GM19452 (cell line): ENCODE results near the gene WDFY4.

Source experiments
- ATAC-seq: cut with Tn5 transposase; IDR thresholded peaks from one replicate; pipeline ENCODE4 v1.9.1; 2021; ENCODE audit not compliant: unreplicated experiment

WDFY4 gene

GRCh38 chr10:48767373-48768143, 82.9 kb downstream of the WDFY4 start:
- ATAC-seq: no peak

DNA sequence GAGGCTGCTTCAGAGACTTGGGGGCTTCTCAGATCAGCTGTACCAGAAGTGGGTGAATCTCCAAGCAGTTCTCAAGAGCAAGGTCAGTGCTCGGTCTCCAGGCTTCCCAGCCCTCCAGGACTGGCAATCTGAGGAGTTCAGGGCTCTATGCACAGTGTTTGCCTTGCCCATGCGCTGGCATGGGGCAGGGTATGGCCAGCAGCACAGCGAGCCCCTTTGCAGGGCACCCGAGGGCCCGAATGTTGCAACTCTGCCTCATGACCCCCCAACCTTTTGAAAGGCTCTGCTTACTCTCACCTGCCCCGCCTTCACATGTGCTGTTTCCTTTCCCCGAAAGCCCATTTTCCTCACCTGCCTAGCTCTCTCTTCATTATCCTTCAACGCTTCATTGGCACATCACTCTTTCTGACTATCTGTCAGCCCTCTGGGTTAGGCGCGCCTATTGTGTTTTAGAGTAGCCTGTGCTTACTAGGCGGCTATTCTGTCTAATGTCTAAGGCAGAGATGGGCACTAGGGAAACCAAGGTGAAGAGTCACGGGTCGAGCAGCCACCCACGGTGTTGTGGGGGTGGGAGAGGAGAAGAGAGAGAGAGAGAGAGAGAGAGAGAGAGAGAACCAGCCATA, 83.6 kb downstream of the WDFY4 start:
- ATAC-seq: no peak

GRCh38 chr10:48768926-48769325, 84.3 kb downstream of the WDFY4 start:
- no peak for ATAC-seq

DNA sequence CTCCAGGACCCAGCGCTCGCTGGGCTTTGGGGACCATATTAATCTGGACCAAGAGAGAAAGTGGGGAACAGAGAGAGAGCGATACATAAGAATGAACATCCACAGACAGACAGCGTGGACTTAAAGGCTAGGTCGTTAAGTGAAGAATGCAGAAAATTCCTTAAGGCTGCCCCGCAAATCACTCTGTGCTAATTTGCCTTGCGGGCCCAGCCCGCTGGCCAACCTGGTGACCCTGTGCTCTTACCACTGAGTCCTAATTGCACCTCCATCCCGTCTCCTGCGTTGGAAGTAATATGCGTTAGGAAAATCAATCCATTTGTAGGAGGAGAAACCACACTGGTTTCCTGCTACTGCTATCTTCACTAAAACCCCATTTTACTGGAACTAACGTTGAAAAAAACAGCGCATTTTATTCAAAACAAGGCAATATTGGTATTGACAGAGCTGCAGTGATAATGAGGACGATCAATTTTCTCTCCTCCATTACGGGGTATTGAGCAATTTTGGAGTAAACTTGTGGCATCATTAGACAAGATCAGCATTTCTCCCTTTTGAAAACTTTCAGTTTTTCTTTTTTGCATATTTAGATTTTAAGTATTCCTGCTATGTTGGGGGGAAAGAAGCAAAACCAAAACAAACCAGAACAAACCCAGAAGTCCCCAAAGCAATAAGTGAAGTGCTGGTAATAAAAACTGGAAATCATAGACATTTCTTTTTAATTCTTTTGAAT, 85.2 kb downstream of the WDFY4 start:
- no peak for ATAC-seq

DNA sequence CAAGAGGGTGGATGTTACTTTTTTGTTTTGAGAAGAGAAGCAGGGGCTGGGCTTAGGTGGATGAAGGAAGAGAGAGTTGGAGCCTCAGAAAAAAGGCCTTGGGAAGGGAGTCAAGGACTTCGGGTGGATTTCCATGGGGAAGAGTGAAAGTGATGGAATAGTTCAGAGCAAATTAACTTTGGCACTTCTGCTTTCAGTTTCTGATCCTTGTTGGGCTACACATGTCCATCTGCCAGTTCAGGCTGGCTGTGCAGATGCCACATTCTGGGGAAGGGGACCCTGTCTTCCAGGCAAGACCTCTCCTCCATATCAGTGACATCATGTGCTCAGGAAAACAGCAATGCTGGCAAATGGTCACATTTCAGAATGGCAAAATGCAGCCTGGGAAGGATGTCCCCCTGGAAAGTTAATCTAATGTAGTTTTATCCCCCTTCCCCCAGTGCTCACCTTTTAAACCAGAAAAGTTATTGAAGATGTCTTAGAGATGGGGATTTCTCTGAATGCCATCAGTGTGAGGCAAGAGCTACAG, 86.0 kb downstream of the WDFY4 start:
- ATAC-seq: no peak

- ATAC-seq: no peak
Observed at GRCh38 chr10:48771234-48771633, 86.6 kb downstream of the WDFY4 start.

- ATAC-seq: no peak
Observed at GRCh38 chr10:48772059-48772458, 87.4 kb downstream of the WDFY4 start.

DNA sequence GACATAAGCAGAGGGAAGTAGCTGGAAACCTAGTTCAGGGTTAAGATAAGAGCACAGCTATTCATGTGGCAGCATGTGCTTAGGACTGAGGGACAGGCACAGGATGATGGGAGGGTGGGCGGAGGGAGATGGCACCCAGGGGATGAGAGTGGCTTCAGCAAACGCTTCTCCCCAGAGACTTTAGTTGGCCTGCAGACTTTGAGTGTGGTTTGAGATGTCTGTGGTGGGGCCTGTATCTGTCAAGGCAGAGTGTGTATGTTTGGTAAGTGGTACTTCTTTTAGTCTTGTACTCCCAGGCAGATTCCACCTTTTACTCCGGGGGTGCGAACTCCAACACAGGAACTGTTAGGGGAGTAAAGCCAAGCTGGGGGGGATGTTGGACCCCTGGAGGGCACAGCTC, 88.9 kb downstream of the WDFY4 start:
- ATAC-seq: no peak

DNA sequence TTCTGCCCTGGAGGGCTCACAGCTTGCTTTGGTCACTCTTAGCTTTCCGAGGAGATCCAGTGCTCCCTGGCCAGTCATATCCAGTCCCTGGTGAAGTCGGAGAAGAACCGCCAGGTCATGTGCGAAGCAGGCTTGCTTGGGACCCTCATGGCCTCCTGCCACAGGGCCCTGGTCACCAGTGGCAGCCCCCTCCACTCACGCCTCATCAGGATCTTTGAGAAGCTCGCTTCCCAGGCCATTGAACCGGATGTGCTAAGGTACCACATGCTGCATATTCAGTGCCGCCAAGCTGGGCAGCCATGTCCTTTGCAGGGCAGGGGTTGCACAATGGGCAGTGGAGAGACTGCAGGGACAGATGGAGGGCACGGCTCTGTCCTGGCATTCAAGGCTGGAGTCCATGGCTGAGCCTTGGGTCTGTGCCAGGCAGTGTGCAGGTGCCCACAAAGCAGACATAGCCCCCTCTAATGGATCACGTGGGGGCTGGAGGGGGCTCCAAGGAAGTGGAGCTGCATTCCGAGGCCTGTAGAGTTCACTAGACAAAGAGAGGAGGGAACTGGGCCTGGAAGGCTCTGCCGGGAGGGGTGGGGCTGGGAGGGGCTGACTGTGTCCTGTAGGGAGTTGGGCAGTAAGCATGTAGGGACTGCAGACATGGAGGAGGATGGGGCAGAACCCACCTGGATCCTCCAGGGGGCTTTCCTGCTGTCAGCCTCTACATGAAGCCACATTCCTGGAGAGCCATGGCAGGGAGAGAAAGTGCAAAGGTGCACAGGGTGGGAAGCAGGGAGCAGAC, 89.9 kb downstream of the WDFY4 start:
- no peak for ATAC-seq

DNA sequence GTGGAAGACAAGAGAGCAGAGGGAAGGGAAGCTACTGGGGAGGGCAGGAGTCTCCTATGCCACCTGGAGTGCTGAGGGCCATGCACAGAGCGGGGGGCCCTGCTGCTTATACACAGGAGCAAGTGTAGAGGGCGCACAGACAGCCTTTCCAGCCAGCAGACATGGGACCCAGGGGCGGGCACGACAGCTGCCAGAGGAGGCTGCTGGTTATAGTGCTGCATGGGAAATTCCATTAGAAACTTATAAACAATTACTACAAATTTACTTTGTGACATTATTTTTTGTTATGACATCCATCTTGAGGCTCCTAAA, 90.5 kb downstream of the WDFY4 start:
- ATAC-seq: no peak

DNA sequence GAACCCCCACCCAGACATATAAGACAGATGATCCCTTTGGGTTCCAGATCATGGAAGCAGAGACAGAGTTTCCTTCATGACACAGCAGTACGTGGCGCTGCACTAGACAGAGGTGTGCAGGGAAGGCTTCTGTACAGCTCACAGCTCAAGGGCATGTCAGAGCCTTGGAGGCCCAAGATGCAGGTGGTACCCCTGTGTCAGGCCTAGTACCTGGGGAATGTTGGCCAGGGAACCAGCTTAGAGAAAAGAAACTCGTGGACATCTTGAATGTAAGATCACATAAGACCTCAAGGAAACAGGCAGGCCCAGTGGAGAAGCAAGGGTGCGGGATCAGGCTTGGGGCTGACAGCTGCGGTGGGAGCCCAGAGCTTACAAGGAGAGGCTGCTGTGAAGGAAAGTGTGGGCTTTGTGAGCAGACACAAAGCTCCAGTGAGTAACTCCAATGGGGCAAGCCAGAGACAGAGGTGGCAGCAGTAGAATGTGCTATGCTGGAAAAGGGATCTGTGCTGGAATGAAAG, 91.4 kb downstream of the WDFY4 start:
- no peak for ATAC-seq

DNA sequence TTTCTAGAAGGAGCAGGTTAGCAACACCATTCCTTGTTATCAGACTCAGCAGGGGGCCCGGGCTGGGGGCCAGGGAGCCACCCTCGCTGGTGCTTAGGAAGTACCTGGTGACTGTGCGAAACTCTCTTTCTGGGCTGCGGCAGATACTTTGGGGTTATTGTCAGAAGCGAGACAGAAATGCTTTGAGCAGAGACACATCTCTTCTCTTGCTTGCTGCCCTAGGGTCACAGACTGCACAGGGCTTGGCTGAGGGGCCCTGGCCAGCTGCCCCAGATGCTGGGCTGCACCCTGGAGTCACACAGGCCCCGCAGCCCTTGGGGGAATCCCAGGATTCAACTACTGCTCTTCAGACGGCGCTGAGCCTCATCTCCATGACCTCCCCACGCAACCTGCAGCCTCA, 91.9 kb downstream of the WDFY4 start:
- no peak for ATAC-seq

- ATAC-seq: no peak
Observed at GRCh38 chr10:48777110-48777509, 92.4 kb downstream of the WDFY4 start.

GRCh38 chr10:48778193-48778857, 93.7 kb downstream of the WDFY4 start:
- no peak for ATAC-seq

GRCh38 chr10:48779077-48779476, 94.4 kb downstream of the WDFY4 start:
- no peak for ATAC-seq

DNA sequence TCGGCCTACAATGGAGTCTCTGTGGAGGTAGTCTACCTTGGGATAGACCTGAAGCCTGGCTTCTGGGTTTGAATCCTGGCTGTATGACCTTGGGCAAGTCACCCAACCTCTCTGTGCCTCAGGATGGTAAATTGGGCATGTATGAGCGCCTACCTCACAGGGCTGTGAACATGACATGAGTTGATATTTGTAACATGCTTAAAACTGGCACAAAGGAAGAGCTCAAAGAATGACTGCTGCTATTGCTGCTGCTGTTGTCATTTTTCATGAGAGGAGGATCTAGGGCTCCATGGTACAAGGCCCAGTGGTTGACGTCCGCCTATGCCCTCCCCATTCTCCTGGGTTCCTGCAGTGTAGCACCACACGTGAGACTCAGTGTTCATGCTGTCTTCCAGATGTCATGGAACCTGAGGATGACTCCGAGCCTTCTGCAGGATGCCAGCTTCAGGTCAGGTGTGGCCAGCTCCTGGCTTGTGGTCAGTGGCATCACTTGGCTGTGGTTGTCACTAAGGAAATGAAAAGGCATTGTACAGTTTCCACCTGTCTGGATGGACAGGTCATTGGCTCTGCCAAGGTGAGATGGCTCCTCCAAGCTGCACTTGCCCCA, 95.0 kb downstream of the WDFY4 start:
- no peak for ATAC-seq

DNA sequence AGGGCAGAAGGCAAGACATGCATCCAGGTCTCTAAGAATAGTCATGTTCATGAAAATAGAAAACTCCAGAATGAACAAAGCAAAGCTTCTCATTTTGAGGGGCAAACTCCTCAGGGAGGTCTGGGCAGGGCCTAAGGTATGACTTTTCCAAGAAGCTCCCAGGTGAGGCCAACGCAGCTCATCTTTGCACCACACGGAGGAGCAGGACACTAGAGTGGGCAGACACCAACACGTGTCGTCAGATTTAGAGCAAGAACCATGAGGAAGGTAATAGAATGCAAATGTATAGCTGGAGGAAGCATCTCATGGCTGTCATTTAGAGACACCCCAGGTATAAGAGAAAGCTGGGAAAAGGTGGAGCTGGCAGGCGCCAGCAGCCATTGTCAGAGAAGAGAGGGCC, 95.7 kb downstream of the WDFY4 start:
- ATAC-seq: no peak

DNA sequence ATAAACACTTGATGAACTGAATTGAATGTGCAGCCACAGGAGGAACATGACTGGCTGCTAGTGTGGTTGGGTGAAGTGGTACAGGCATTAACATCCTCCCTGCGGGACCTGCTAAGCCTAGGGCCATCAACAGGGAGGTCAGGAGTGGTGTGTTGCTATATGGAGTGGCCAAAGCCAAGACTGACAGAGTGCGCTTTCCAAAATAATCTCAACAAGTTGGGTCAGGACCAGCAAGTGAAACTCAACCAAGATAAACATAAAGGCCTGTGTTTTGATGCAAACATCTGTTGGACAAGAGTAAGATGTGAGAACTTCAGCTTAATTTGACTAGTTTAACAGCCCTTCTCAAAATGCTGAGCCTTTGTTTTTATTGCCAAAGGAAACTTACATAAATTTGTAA, 97.7 kb downstream of the WDFY4 start:
- ATAC-seq: no peak

DNA sequence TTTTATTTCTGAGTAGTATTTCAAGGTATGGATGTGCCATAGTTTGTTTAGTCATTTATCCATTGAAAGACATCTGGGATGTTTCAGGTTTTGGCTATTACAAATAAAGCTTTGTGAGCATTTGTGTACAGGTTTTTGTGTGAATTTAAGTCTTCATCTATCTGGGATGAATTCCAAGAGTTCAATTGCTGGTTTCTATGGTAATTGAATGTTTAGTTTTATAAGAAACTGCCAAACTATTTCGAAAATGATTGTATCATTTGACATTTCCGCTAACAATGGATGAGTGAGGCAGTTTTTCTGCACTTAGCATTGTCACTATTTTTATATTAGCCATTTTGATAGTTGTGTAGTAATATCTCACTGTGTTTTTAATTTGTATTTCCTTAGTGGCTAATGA, 99.4 kb downstream of the WDFY4 start:
- no peak for ATAC-seq

DNA sequence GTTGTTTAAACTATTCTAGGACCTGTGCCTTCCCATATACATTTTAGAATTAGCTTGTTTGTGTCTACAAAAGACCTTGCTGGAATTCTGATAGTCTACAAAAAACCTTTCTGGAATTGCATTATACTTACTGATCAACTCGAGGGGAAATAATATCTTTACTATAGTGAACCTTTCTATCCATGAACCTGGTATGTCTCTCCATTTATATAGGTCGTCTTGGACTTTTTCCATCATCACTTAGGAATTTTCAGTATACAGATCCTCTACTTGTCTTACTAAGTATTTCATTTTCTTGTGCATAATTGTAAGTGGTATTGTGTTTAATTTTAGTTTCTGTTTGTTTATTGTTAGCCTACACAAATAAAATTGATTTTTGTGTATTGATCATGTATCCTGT, 101.1 kb downstream of the WDFY4 start:
- no peak for ATAC-seq
